Measurements from ENCODE around the gene PRICKLE2.

The PRICKLE2 gene

GRCh38 chr3:64235605-64236004 lies 10.3 kb upstream of the PRICKLE2 start:
- H3K79me2 ChIP-seq (ENCODE audit: control insufficient read depth, insufficient read depth, low read length, poor library complexity): no peaks in the 10 kb centered on the region

DNA sequence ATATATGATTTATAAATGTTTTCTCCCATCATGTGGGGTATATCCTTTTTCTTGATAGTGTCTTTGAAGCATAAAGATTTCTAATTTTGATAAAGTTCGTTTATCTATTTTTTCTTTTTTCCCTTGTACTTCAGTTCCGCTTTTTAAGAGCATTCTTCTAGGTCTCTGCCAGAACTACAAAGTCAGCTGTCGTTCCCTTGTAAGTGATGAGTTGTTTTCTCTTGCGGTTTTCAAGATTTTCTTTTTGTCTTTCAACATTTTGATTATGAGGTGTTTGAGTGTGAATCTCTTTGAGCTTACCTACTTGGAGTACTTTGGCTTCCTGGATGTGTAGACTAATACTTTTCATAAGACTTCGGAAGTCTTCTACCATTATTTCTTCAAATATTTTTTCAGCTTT lies 9.3 kb upstream of the PRICKLE2 start:
- Histone ChIP-seq H3K79me1 (ENCODE audit: low read length) (peaks cover 2% of the 10 kb centered on the region), H3K23ac (ENCODE audit: low read length) (no peak overlapping the region), H4K12ac (ENCODE audit: low read depth, low read length) (no peak overlapping the region), H2BK5ac (ENCODE audit: low read depth, low read length, poor library complexity) (no peak overlapping the region), H3K27me3 (ENCODE audit: insufficient read depth, low read length) (no peaks in the 10 kb centered on the region), H3K14ac (ENCODE audit: low read length) (no peak overlapping the region), H3K9ac (ENCODE audit: low read length) (no peak overlapping the region), H2BK12ac (ENCODE audit: low read length) (no peak overlapping the region), H3K79me2 (ENCODE audit: control insufficient read depth, insufficient read depth, low read length, poor library complexity) (no peaks in the 10 kb centered on the region), H3K18ac (ENCODE audit: low read length) (no peak overlapping the region), H4K8ac (ENCODE audit: low read depth, low read length) (no peak overlapping the region), H3K4me3 (ENCODE audit: low read depth, low read length) (no peak overlapping the region), H3K4me1 (ENCODE audit: control insufficient read depth in 1 of 2, insufficient read depth in 2 of 2, low read length in 2 of 2) (peaks cover 9 to 13% of the 10 kb centered on the region in 2 experiments), H3K4ac (ENCODE audit: low read depth, low read length) (no peak overlapping the region), H4K91ac (ENCODE audit: low read depth, low read length) (no peak overlapping the region), H3K4me2 (ENCODE audit: low read length) (no peak overlapping the region), H2AK5ac (ENCODE audit: low read length) (no peak overlapping the region), H2BK120ac (ENCODE audit: insufficient read depth, low read length, poor library complexity) (no peak overlapping the region), H3K9me3 (ENCODE audit: insufficient read depth, low read depth, low read length) (peaks cover 3% of the 10 kb centered on the region), H3K27ac (ENCODE audit: low read depth, low read length) (no peak overlapping the region), H3K36me3 (ENCODE audit: control insufficient read depth in 1 of 2, insufficient read depth in 2 of 2, low read length in 2 of 2) (peaks cover 16 to 22% of the 10 kb centered on the region in 2 experiments), H2AFZ (ENCODE audit: insufficient read depth, low read length, poor library complexity) (no peak overlapping the region)
- DNase-seq: no peak
- no CpG with 5 or more reads among the region's 5 CpGs for WGBS (ENCODE audit: extremely low coverage, insufficient coverage, insufficient read length)

More at GRCh38 chr3:64235605-64236004, 10.3 kb upstream of the PRICKLE2 start:
- peaks cover 10 to 16% of the 10 kb centered on the region in 2 experiments for H3K4me1 ChIP-seq (ENCODE audit: control insufficient read depth in 1 of 2, insufficient read depth in 2 of 2, low read length in 2 of 2)
- peaks cover 16 to 24% of the 10 kb centered on the region in 2 experiments for H3K36me3 ChIP-seq (ENCODE audit: control insufficient read depth in 1 of 2, insufficient read depth in 2 of 2, low read length in 2 of 2)
- no peak overlapping the region for H3K23ac ChIP-seq (ENCODE audit: low read length)
- H2AFZ ChIP-seq (ENCODE audit: insufficient read depth, low read length, poor library complexity): no peak overlapping the region
- H3K27ac ChIP-seq (ENCODE audit: low read depth, low read length): no peak overlapping the region
- H3K18ac ChIP-seq (ENCODE audit: low read length): no peak overlapping the region
- no peak overlapping the region for H3K4me3 ChIP-seq (ENCODE audit: low read depth, low read length)
- no peak overlapping the region for H3K4ac ChIP-seq (ENCODE audit: low read depth, low read length)
- no peak overlapping the region for H4K12ac ChIP-seq (ENCODE audit: low read depth, low read length)
- H3K27me3 ChIP-seq (ENCODE audit: insufficient read depth, low read length): no peaks in the 10 kb centered on the region
- no peak overlapping the region for H4K8ac ChIP-seq (ENCODE audit: low read depth, low read length)
- H2BK12ac ChIP-seq (ENCODE audit: low read length): no peak overlapping the region
- no peak overlapping the region for H3K4me2 ChIP-seq (ENCODE audit: low read length)
- no CpG with 5 or more reads among the region's 3 CpGs for WGBS (ENCODE audit: extremely low coverage, insufficient coverage, insufficient read length)
- peaks cover 3% of the 10 kb centered on the region for H3K9me3 ChIP-seq (ENCODE audit: insufficient read depth, low read depth, low read length)
- no peak overlapping the region for H3K14ac ChIP-seq (ENCODE audit: low read length)
- H4K91ac ChIP-seq (ENCODE audit: low read depth, low read length): no peak overlapping the region
- no peak overlapping the region for H2BK5ac ChIP-seq (ENCODE audit: low read depth, low read length, poor library complexity)
- DNase-seq: no peak
- H2BK120ac ChIP-seq (ENCODE audit: insufficient read depth, low read length, poor library complexity): no peak overlapping the region
- H2AK5ac ChIP-seq (ENCODE audit: low read length): no peak overlapping the region
- H3K9ac ChIP-seq (ENCODE audit: low read length): no peak overlapping the region
- H3K79me1 ChIP-seq (ENCODE audit: low read length): peaks cover 2% of the 10 kb centered on the region

GRCh38 chr3:64232821-64233220 lies 7.6 kb upstream of the PRICKLE2 start:
- Histone ChIP-seq H4K12ac (ENCODE audit: low read depth, low read length) (no peak overlapping the region), H3K79me1 (ENCODE audit: low read length) (no peaks in the 10 kb centered on the region), H3K9ac (ENCODE audit: low read length) (no peak overlapping the region), H3K27me3 (ENCODE audit: insufficient read depth, low read length) (no peaks in the 10 kb centered on the region), H4K8ac (ENCODE audit: low read depth, low read length) (no peak overlapping the region), H3K4ac (ENCODE audit: low read depth, low read length) (no peak overlapping the region), H3K79me2 (ENCODE audit: control insufficient read depth, insufficient read depth, low read length, poor library complexity) (no peaks in the 10 kb centered on the region), H3K4me2 (ENCODE audit: low read length) (no peak overlapping the region), H3K4me3 (ENCODE audit: low read depth, low read length) (no peak overlapping the region), H3K4me1 (ENCODE audit: control insufficient read depth in 1 of 2, insufficient read depth in 2 of 2, low read length in 2 of 2) (peaks cover 0 to 3% of the 10 kb centered on the region in 2 experiments), H3K27ac (ENCODE audit: low read depth, low read length) (no peak overlapping the region), H3K18ac (ENCODE audit: low read length) (no peak overlapping the region), H3K36me3 (ENCODE audit: control insufficient read depth in 1 of 2, insufficient read depth in 2 of 2, low read length in 2 of 2) (peaks cover 13 to 20% of the 10 kb centered on the region in 2 experiments), H3K23ac (ENCODE audit: low read length) (no peak overlapping the region), H3K14ac (ENCODE audit: low read length) (no peak overlapping the region), H3K9me3 (ENCODE audit: insufficient read depth, low read depth, low read length) (peaks cover 3% of the 10 kb centered on the region), H2BK120ac (ENCODE audit: insufficient read depth, low read length, poor library complexity) (no peak overlapping the region), H2BK12ac (ENCODE audit: low read length) (no peak overlapping the region), H4K91ac (ENCODE audit: low read depth, low read length) (no peak overlapping the region), H2BK5ac (ENCODE audit: low read depth, low read length, poor library complexity) (no peak overlapping the region), H2AK5ac (ENCODE audit: low read length) (no peak overlapping the region), H2AFZ (ENCODE audit: insufficient read depth, low read length, poor library complexity) (no peak overlapping the region)
- no peak for DNase-seq
- WGBS (ENCODE audit: extremely low coverage, insufficient coverage, insufficient read length): no CpG with 5 or more reads among the region's 4 CpGs

- Histone ChIP-seq H3K36me3 (ENCODE audit: control insufficient read depth in 1 of 2, insufficient read depth in 2 of 2, low read length in 2 of 2) (peaks cover 2 to 5% of the 10 kb centered on the region in 2 experiments), H3K4ac (ENCODE audit: low read depth, low read length) (no peak overlapping the region), H3K23ac (ENCODE audit: low read length) (no peak overlapping the region), H3K4me2 (ENCODE audit: low read length) (no peak overlapping the region), H3K79me2 (ENCODE audit: control insufficient read depth, insufficient read depth, low read length, poor library complexity) (no peaks in the 10 kb centered on the region), H2BK120ac (ENCODE audit: insufficient read depth, low read length, poor library complexity) (no peak overlapping the region), H3K27me3 (ENCODE audit: insufficient read depth, low read length) (no peaks in the 10 kb centered on the region), H3K9me3 (ENCODE audit: insufficient read depth, low read depth, low read length) (no peaks in the 10 kb centered on the region), H2BK5ac (ENCODE audit: low read depth, low read length, poor library complexity) (no peak overlapping the region), H4K91ac (ENCODE audit: low read depth, low read length) (no peak overlapping the region), H4K8ac (ENCODE audit: low read depth, low read length) (no peak overlapping the region), H3K18ac (ENCODE audit: low read length) (no peak overlapping the region), H3K27ac (ENCODE audit: low read depth, low read length) (no peak overlapping the region), H4K12ac (ENCODE audit: low read depth, low read length) (no peak overlapping the region), H3K9ac (ENCODE audit: low read length) (no peak overlapping the region), H3K4me1 (ENCODE audit: control insufficient read depth in 1 of 2, insufficient read depth in 2 of 2, low read length in 2 of 2) (peaks cover 0 to 12% of the 10 kb centered on the region in 2 experiments), H3K79me1 (ENCODE audit: low read length) (no peaks in the 10 kb centered on the region), H3K4me3 (ENCODE audit: low read depth, low read length) (no peak overlapping the region), H2BK12ac (ENCODE audit: low read length) (no peak overlapping the region), H2AFZ (ENCODE audit: insufficient read depth, low read length, poor library complexity) (no peak overlapping the region), H3K14ac (ENCODE audit: low read length) (no peak overlapping the region), H2AK5ac (ENCODE audit: low read length) (no peak overlapping the region)
- DNase-seq: no peak
- WGBS (ENCODE audit: extremely low coverage, insufficient coverage, insufficient read length): no CpG with 5 or more reads among the region's 1 CpG
Observed at GRCh38 chr3:64229903-64230302, 4.6 kb upstream of the PRICKLE2 start.

All from trophoblast cell (in vitro differentiated cells and primary cell).